22Rv1 (cell line): Measurements from ENCODE around the gene ZNF827.

Experiments
- H3K27ac ChIP-seq: fragments of 450-650 bp; 2 replicates; pipeline ENCODE4 v1.5.1; 2017
- ZFX ChIP-seq: fragments of 450-650 bp; IDR thresholded peaks from 2 replicates; pipeline ENCODE4 v1.6.1; 2017; ENCODE audit warnings: antibody characterized with exemption, borderline replicate concordance
- TF ChIP-seq, protein P1 (sequence below): fragments of 450-650 bp; IDR thresholded peaks from 2 replicates; pipeline ENCODE4 v1.5.1; 2017; ENCODE audit warnings: mild to moderate bottlenecking

Gene ZNF827

DNA sequence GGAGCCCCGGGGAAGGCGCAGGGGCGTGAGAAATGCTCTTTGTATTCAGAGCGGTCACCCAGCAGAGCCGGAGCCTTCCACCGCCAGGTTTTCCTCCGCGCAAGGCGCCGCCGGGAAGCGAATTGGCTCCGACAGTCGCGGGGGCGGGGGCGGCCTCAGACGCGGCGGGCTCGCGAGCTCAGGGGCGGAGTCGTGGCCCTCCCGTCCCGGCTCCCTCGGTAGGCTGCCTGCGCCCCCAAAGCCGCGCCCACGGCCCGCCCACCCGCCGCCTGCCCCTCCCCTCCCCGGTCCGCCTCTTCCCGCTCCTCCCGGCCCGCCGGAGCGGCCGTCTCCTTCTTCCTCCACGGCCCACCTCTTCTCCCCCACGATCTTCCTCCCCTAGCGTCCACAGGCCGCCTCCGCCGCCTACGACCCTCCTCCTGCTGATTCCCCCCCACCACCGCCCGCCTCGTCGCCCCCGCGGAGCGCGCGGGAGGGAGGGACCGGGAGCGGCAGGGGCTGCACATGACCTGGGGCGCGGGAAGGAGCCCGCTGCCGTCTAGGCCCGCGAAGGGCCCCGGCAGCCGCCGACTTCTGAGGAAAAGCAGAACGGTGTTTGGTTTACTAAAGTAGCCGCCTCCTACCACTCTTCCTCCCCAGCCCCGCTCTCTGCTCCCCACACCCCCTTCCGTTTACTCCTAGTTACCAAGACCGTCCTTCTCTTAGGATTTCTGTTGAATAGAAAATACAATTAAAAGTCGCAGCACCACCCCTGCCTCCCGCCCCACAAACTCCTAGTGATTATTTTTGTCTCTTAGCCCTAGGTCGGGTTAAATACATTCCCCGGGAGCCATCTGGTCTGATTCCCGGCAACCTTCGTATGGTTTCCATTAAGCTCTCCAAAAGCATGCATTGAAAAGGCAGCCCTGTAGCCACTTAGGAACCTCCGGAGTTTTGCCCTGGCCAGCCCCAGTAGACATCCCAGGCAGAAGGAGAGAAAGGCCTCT is 205.4 kb downstream of the ZNF827 start:
- TF ChIP-seq, protein P1, sequence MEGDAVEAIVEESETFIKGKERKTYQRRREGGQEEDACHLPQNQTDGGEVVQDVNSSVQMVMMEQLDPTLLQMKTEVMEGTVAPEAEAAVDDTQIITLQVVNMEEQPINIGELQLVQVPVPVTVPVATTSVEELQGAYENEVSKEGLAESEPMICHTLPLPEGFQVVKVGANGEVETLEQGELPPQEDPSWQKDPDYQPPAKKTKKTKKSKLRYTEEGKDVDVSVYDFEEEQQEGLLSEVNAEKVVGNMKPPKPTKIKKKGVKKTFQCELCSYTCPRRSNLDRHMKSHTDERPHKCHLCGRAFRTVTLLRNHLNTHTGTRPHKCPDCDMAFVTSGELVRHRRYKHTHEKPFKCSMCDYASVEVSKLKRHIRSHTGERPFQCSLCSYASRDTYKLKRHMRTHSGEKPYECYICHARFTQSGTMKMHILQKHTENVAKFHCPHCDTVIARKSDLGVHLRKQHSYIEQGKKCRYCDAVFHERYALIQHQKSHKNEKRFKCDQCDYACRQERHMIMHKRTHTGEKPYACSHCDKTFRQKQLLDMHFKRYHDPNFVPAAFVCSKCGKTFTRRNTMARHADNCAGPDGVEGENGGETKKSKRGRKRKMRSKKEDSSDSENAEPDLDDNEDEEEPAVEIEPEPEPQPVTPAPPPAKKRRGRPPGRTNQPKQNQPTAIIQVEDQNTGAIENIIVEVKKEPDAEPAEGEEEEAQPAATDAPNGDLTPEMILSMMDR, result no peak
- TF ChIP-seq ZFX, result no peak
- H3K27ac ChIP-seq, result peak overlapping the region; percentile 73

DNA sequence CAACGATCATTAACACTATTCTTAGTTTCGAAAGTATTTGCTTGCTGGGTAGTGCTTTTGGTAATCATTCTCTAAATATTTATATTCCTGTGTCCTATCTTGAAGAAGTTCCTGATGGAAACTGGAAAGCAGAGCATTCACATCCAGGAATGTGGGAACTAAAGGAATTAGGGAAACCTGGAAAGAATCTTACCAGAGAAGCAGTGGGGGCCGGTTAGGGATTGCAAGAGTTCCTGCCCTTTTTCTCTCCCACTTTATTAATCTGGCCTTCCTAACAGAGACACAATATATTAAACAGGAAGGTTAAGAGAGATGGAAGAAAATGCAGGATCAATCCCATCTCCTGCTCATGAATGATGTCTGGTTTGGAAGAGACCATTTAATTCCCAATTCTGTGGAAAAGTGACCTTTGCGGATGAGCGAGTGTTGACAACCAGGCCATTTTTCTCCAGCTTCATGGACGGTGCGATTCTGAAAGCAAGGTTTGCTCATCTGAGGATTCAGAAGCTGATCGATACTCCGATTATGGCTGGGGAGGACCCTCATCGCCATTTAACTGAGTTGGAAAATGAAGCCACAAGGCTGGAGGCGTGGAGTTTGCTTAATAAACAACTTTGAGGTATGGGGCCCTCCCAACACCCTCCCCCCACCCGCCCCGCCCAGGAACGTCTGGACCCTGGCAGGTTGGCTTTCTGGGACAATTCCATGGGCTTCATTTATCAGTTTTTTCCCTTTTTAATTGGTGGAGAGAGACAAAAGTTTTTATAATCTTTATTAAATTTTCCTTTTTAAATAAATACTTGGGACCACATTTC is 206.4 kb downstream of the ZNF827 start:
- TF ChIP-seq, protein P1, result no peak
- TF ChIP-seq ZFX, result no peak
- H3K27ac ChIP-seq, result peak overlapping the region; percentile 73

DNA sequence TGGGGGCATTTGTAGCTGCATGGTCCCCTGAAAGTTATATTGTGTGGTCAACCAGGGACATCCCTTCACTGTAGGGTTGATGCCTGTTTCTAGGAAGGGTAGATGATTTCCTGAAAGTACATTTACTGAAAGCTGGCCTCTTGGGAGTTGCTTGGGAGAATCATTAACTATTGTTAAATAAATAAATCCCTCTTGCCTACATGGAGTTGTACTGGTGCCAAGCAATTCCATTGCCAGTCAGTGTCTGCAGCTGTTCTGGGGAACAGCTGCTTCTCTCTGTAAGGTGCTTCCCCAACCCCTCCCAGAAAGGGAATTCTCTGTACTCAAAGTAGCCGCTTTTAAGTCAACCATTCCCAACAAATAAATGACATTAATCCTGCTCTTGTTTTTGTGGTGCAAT is 207.6 kb downstream of the ZNF827 start:
- peak overlapping the region; percentile 73; the same call in 1 of the 2 replicates for H3K27ac ChIP-seq
- TF ChIP-seq, protein P1, result no peak
- no peak for TF ChIP-seq ZFX

DNA sequence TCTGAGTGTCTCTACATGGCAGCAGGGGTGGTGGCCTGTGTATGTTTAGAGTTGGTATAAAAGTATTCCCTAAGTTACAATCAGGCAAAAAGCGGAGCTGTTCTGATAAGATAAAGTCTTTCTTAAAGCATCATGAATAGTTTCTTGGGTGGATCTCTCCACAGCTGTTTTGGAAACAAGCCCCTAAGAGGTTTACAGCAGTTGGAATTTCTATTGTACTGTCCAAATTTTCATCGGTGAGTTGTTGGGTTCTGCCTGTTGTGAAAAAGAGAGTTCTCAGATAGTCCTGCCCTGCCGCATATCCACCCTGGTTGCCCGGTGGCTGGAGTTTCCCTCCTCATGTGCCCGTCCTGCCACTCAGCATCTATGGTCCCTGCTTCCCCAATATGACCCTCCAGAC is 208.6 kb downstream of the ZNF827 start:
- H3K27ac ChIP-seq, result no peak overlapping the region
- TF ChIP-seq, protein P1, result no peak
- no peak for TF ChIP-seq ZFX

DNA sequence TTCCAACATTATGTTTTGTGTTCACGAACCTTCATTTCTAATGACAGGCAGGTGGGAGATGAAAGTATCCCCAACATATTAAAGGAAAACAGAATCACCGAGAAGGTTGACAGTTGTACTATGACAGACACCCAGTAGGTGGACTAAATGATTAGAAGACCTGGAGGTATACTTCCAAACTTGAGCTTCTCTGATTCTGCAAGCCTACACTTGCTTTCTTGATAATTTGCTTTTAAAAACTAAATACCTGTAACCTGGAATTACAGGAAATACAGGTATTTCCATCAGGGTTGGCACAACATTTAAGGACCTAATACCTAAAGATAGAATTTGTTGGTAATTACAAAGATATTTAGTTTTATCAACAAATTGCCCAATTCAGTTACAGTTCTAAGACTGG is 215.3 kb downstream of the ZNF827 start:
- TF ChIP-seq ZFX, result no peak
- TF ChIP-seq, protein P1, result no peak
- no peak overlapping the region for H3K27ac ChIP-seq

DNA sequence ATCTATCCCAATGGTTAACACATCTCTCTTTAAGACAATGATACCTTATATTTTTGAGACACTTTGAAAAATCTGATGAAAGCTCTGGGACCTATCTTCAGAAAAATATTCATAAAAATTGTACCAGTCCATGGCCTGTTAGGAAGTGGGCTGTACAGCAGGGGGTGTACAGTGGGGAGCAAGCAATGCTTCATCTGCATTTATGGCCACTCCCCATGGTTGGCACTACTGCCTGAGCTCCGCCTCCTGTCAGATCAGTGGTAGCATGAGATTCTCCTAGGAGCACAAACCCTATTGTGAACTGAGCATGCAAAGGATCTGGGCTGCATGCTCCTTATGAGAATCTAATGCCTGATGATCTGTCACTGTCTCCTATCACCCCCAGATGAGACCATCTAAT is 216.1 kb downstream of the ZNF827 start:
- H3K27ac ChIP-seq, result no peak overlapping the region
- no peak for TF ChIP-seq ZFX

DNA sequence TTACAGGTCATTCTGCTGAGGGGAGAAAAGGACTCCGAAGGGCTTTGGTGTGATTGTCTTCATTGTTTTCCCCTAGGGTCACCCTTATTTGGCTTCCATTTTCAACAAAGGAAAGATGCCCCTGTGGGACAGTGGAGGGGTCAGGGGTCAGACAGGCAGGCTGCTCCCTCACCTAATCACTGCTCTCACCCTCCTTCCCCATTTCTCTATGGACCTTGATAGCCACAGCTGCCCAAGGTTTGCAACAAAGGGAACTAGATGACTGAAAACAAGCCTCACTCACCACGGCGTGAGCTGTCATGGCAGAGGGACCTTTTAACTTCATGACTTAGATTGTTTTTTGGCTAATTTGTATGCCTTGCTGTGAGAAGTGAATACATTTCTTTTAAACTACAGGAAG is 218.0 kb downstream of the ZNF827 start:
- no peak overlapping the region for H3K27ac ChIP-seq

More for the DNA sequence above, 218.0 kb downstream of the ZNF827 start:
- TF ChIP-seq, protein P1, result no peak
- TF ChIP-seq ZFX, result no peak
